GM19240 (cell line): ENCODE data around the gene PROM2.

Experiments used
- DNase-seq: peaks from one replicate; pipeline ENCODE4 v3.0.0; 2011; ENCODE audit warnings: low spot score; ENCODE audit not compliant: insufficient read length

PROM2 gene

DNA sequence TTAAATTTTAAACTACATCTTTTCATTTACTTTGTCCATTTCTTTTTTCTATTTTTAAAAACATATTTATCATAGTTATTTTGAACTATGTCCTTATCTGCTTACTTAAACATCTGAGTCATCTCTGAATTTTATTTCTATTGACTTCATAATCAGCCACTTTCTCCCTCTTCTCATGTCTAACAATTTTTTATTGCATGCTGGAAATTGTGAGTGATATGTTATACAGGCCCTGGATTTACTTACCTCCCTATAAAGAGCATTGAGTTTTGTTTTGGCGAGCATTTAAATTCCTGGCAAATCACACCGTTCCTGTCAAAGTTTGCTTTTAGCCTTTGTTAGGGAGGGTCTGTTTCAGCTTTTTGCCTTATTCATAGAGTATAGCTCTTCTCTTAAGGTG is 62.2 kb downstream of the PROM2 start:
- DNase-seq, result no peak

GRCh38 chr2:95337829-95338228 is 63.6 kb downstream of the PROM2 start:
- no peak for DNase-seq
